OCI-LY7 (cell line): ENCODE data around the gene ATP2C2.

Experiments used
- EZH2phosphoT487 ChIP-seq: fragments of 200-600 bp; sonication (generic); IDR thresholded peaks from 2 replicates; pipeline ENCODE4 v1.6.1; 2018; ENCODE audit warnings: low read depth, borderline replicate concordance, mild to moderate bottlenecking, mixed run types, antibody characterized with exemption, low read length, moderate library complexity, mixed read lengths
- TF ChIP-seq, protein P1 (sequence below): fragments of 200-600 bp; sonication (generic); conservative IDR thresholded peaks from 2 replicates; pipeline ENCODE4 v1.5.1; 2014; ENCODE audit warnings: mild to moderate bottlenecking, antibody characterized with exemption, low read length, moderate library complexity, mixed read lengths

DNA sequence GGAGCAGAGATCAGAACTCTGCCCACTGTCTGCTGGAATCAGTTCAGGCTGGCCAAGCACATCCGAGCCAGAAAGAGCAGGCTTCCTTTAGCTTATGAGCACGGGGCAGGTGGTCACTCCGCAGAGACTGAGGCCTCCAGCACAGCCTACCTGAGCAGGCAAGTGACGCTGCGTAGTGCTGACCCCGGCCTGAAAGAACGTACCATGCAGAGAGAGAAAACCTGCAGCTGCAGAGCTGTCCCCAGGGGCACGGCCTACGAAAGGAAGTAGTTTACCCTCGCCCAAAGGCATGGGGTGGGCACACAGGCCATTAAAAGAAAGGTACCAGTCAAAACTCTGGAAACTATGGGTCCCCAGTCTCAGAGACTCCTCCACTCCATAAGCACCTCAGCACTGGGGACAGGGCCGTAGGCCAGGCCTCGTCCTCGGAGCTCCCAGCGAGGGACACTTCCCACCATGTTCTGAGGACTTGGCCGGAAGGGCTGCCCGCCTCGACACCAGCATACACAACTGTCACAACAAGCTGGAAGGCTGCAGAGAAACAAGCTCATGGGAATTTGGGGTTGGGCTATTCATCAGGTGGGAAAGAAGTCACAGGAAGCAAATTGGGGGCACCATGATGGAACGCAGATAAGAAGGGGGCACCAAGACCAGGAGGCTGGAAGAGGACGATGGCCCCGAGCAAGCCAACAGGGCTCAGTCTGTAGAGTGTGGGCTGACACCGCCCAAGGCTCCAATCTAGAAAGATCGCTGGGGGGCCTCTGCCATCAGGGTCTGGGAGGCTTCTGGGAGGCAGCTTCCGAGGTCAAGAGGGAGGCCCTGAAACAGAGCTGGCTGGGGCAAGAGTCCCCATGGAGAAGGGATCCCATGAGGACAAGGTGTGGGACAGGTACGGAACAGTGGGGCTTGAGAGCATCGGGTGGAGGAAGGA, 114.9 kb downstream of the ATP2C2 start:
- TF ChIP-seq, protein P1, sequence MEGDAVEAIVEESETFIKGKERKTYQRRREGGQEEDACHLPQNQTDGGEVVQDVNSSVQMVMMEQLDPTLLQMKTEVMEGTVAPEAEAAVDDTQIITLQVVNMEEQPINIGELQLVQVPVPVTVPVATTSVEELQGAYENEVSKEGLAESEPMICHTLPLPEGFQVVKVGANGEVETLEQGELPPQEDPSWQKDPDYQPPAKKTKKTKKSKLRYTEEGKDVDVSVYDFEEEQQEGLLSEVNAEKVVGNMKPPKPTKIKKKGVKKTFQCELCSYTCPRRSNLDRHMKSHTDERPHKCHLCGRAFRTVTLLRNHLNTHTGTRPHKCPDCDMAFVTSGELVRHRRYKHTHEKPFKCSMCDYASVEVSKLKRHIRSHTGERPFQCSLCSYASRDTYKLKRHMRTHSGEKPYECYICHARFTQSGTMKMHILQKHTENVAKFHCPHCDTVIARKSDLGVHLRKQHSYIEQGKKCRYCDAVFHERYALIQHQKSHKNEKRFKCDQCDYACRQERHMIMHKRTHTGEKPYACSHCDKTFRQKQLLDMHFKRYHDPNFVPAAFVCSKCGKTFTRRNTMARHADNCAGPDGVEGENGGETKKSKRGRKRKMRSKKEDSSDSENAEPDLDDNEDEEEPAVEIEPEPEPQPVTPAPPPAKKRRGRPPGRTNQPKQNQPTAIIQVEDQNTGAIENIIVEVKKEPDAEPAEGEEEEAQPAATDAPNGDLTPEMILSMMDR, result no peak
- TF ChIP-seq EZH2phosphoT487, result no peak
